Stomach (tissue), 4 donors: ENCODE data around the gene QRICH1.

Experiments used
- EP300 ChIP-seq: sonication (generic); formaldehyde crosslinking; IDR thresholded peaks from one replicate; pipeline ENCODE4 v1.6.1; 2017; ENCODE audit warnings: antibody characterized with exemption
- POLR2A ChIP-seq, 4 donors: fragments of 450-650 bp; IDR thresholded peaks; one replicate each; pipeline ENCODE4 v1.6.1; 2016; ENCODE audit warnings: antibody characterized with exemption in 4 of 4, control low read depth in 2 of 4, mild to moderate bottlenecking in 1 of 4, moderate library complexity in 1 of 4
- POLR2AphosphoS5 ChIP-seq, 3 donors: sonication (generic); formaldehyde crosslinking; IDR thresholded peaks; one replicate each; pipeline ENCODE4 v1.6.1; 2016; ENCODE audit warnings: antibody characterized with exemption in 3 of 3
- TF ChIP-seq, protein P1 (sequence below), 7 experiments: fragments of 450-650 bp in 4 of 7; fragments of 200-600 bp in 3 of 7; sonication (generic) in 3 of 7; IDR thresholded peaks; one replicate each; pipeline ENCODE4 v1.5.1; 2016 to 2019; ENCODE audit warnings: antibody characterized with exemption in 7 of 7, control low read depth in 2 of 7, mild to moderate bottlenecking in 1 of 7

DNA sequence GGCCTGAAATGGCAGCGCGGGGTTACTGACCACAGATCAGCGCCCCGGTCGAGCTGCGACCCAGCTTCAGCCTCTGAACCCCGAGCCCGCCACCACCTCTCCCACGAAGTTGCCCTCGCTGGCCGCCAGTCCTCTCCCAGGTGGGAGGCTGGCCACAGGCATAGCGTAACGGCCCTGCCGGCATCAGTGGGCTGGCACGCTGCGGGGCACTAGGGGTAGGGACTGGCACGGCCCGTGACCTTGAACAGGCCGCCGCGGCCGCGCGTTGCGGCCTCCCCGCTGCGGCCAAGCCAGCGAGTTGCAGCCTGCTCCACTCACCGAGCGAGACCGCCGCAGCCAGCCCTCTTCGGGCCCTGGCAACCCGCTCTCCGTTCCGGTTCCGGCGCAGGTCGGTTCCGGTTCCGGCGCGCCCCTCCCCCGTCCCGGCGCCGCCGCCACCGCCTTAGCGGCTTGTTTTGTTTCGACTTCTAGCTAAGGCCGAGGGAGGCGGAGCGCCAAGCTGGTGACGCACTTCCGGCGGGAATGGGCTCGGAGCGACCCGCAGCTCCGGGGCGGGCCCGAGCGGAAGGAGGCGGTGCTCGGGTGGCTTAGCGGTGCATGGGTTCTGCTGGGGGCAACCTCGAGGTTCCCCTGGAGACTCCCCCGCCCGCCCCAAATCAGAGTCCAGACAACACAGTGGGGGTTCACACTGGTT, 26.7 kb upstream of the QRICH1 start, which contains the start of gene USP19:
- TF ChIP-seq, protein P1, sequence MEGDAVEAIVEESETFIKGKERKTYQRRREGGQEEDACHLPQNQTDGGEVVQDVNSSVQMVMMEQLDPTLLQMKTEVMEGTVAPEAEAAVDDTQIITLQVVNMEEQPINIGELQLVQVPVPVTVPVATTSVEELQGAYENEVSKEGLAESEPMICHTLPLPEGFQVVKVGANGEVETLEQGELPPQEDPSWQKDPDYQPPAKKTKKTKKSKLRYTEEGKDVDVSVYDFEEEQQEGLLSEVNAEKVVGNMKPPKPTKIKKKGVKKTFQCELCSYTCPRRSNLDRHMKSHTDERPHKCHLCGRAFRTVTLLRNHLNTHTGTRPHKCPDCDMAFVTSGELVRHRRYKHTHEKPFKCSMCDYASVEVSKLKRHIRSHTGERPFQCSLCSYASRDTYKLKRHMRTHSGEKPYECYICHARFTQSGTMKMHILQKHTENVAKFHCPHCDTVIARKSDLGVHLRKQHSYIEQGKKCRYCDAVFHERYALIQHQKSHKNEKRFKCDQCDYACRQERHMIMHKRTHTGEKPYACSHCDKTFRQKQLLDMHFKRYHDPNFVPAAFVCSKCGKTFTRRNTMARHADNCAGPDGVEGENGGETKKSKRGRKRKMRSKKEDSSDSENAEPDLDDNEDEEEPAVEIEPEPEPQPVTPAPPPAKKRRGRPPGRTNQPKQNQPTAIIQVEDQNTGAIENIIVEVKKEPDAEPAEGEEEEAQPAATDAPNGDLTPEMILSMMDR (IDR thresholded peaks at IDR 0.05), result peak in 1 of 7 experiments; percentile 5
- TF ChIP-seq EP300 (no peak), POLR2A (IDR thresholded peaks at IDR 0.05) (peak in 2 of 4 donors; percentile 39 to 44), POLR2AphosphoS5 (IDR thresholded peaks at IDR 0.05) (peak; percentile 89 to 99 (median 91))
